HepG2 (cell line): ENCODE measurements around the gene SYNC. TPM values are rescaled to one million over a fixed set of nuclear protein-coding genes. Genes with fewer than 3 reads are reported as not detected.

Experiments used
- BRD4 ChIP-seq: sonication (generic); formaldehyde crosslinking; IDR thresholded peaks from 2 replicates; pipeline ENCODE4 v1.4.0; 2020; ENCODE audit warnings: missing genetic modification reagents
- CTCF ChIP-seq: sonication (generic); formaldehyde crosslinking; IDR thresholded peaks from 2 replicates; pipeline ENCODE4 v1.5.0; 2020; ENCODE audit warnings: mild to moderate bottlenecking, missing genetic modification reagents, moderate library complexity
- EP300 ChIP-seq, 3 experiments: sonication (generic) in 1 of 3; formaldehyde crosslinking in 1 of 3; IDR thresholded peaks; 2 replicates each; pipeline versions ENCODE4 v1.5.1 to v1.6.1; 2011 to 2020; ENCODE audit warnings: low read depth in 2 of 3, low read length in 2 of 3, borderline replicate concordance in 1 of 3, improper control_type of control experiment in 1 of 3, mild to moderate bottlenecking in 1 of 3, missing genetic modification reagents in 1 of 3, moderate library complexity in 1 of 3
- EZH2 ChIP-seq: conservative IDR thresholded peaks from 2 replicates; pipeline ENCODE4 v1.6.1; 2012; ENCODE audit warnings: mild to moderate bottlenecking, low read depth, low read length, moderate library complexity
- FOXA3 ChIP-seq: IDR thresholded peaks from 2 replicates; pipeline ENCODE4 v1.6.1; 2016; ENCODE audit warnings: missing genetic modification reagents, missing compliant biosample characterization
- FOXC1 ChIP-seq: sonication (generic); formaldehyde crosslinking; IDR thresholded peaks from 2 replicates; pipeline ENCODE4 v1.8.0; 2022; ENCODE audit warnings: mild to moderate bottlenecking, missing genetic modification reagents, borderline replicate concordance
- GABPA ChIP-seq, 2 experiments: IDR thresholded peaks; 2 replicates each; pipeline ENCODE4 v1.6.1; 2011 to 2016; ENCODE audit warnings: low read depth in 2 of 2, low read length in 1 of 2, missing biosample characterization in 1 of 2, missing genetic modification characterization in 1 of 2
- HOXD1 ChIP-seq: sonication (generic); formaldehyde crosslinking; IDR thresholded peaks from 2 replicates; pipeline ENCODE4 v1.5.0; 2020; ENCODE audit warnings: missing genetic modification reagents
- KDM2A ChIP-seq: sonication (generic); formaldehyde crosslinking; IDR thresholded peaks from 2 replicates; pipeline ENCODE4 v1.4.0; 2020; ENCODE audit warnings: low read depth, missing genetic modification reagents, borderline replicate concordance
- KLF12 ChIP-seq: sonication (generic); formaldehyde crosslinking; IDR thresholded peaks from 2 replicates; pipeline ENCODE4 v1.4.0; 2020; ENCODE audit warnings: missing genetic modification reagents, borderline replicate concordance
- MXD3 ChIP-seq: IDR thresholded peaks from 2 replicates; pipeline ENCODE4 v1.6.1; 2016; ENCODE audit warnings: mild to moderate bottlenecking, missing biosample characterization, missing genetic modification reagents
- NFE2L1 ChIP-seq: sonication (generic); formaldehyde crosslinking; IDR thresholded peaks from 2 replicates; pipeline ENCODE4 v1.4.0; 2020; ENCODE audit warnings: missing genetic modification reagents, mild to moderate bottlenecking, borderline replicate concordance
- POLR2G ChIP-seq: fragments of 200-400 bp; formaldehyde crosslinking; IDR thresholded peaks from 2 replicates; pipeline ENCODE4 v1.6.1; 2018; ENCODE audit warnings: mild to moderate bottlenecking, low read depth, low read length, moderate library complexity
- PPARG ChIP-seq: conservative IDR thresholded peaks from 2 replicates; pipeline ENCODE4 v1.6.1; 2016; ENCODE audit warnings: missing biosample characterization, missing genetic modification reagents
- ZFP1 ChIP-seq: IDR thresholded peaks from 2 replicates; pipeline ENCODE4 v1.6.1; 2016
- ZFYVE20 ChIP-seq: sonication (generic); formaldehyde crosslinking; IDR thresholded peaks from 2 replicates; pipeline ENCODE4 v1.8.0; 2023; ENCODE audit warnings: low read depth, mild to moderate bottlenecking, moderate library complexity, missing genetic modification reagents, borderline replicate concordance
- ZNF224 ChIP-seq: sonication (generic); formaldehyde crosslinking; IDR thresholded peaks from 2 replicates; pipeline ENCODE4 v1.5.0; 2020; ENCODE audit warnings: mild to moderate bottlenecking, missing genetic modification reagents
- ZNF264 ChIP-seq: sonication (generic); formaldehyde crosslinking; IDR thresholded peaks from 2 replicates; pipeline ENCODE4 v1.4.0; 2020; ENCODE audit warnings: missing genetic modification reagents
- ZNF326 ChIP-seq: sonication (generic); formaldehyde crosslinking; IDR thresholded peaks from 2 replicates; pipeline ENCODE4 v1.4.0; 2020; ENCODE audit warnings: missing genetic modification reagents, borderline replicate concordance
- ZNF503 ChIP-seq: sonication (generic); formaldehyde crosslinking; IDR thresholded peaks from 2 replicates; pipeline ENCODE4 v1.4.0; 2020; ENCODE audit warnings: missing genetic modification reagents
- ZNF781 ChIP-seq: sonication (generic); formaldehyde crosslinking; IDR thresholded peaks from 2 replicates; pipeline ENCODE4 v1.5.1; 2020; ENCODE audit warnings: borderline replicate concordance, mild to moderate bottlenecking, missing genetic modification reagents; ENCODE audit errors: not compliant biosample characterization
- ZNF792 ChIP-seq: IDR thresholded peaks from 2 replicates; pipeline ENCODE4 v1.6.1; 2016
- ZNF83 ChIP-seq: sonication (generic); formaldehyde crosslinking; IDR thresholded peaks from 2 replicates; pipeline ENCODE4 v1.4.0; 2020; ENCODE audit warnings: missing genetic modification reagents, mild to moderate bottlenecking, borderline replicate concordance
- ZZZ3 ChIP-seq: sonication (generic); formaldehyde crosslinking; IDR thresholded peaks from 2 replicates; pipeline ENCODE4 v1.4.0; 2020; ENCODE audit warnings: missing genetic modification reagents, mild to moderate bottlenecking, borderline replicate concordance
- polyA plus RNA-seq, 8 experiments: library from polyadenylated mRNA; depleted of rRNA in 3 of 8; stranded (reverse) in 7 of 8; unstranded in 1 of 8; fragments of >200 nt; fragmentation: Illumina TruSeq in 4 of 8; extraction: Trizol in 4 of 8; gene quantifications; 2 replicates each; pipeline versions ENCODE4 v1.2.1 to v1.2.3, GENCODE V29; 2011 to 2016; ENCODE audit warnings: low read depth in 4 of 8, missing spikeins in 1 of 8, mixed read lengths in 1 of 8; ENCODE audit not compliant: insufficient read depth in 1 of 8
- total RNA-seq, 5 experiments: library from RNA; depleted of rRNA; stranded (reverse); fragments of >200 nt; fragmentation: Illumina TruSeq; extraction: Trizol; gene quantifications; 2 replicates each; pipeline ENCODE4 v1.2.3, GENCODE V29; 2016; ENCODE audit warnings: low read depth in 1 of 5

Gene SYNC
- total and polyA plus RNA-seq, 2 of the 13 experiments (the other 11 are each of a cell fraction or from before 2014, with no cell fraction given): 2.4 to 5.4 TPM

- TF ChIP-seq FOXC1 (CRISPR knock-in tag) (no peak), NFE2L1 (CRISPR knock-in tag) (no peak), ZZZ3 (CRISPR knock-in tag) (no peak), HOXD1 (no peak), ZNF792 (CRISPR knock-in tag) (no peak), GABPA (IDR thresholded peaks at IDR 0.05; ENCODE audit: low read depth, low read length) (peak; percentile 84), GABPA (CRISPR knock-in tag; IDR thresholded peaks at IDR 0.05; ENCODE audit: low read depth) (peak; percentile 97), ZNF264 (CRISPR knock-in tag) (0 out of 2 replicates have a peak, but pooled peaks have one; percentile 4), EP300 (IDR thresholded peaks at IDR 0.05; ENCODE audit: low read depth in 2 of 2, low read length in 2 of 2) (no peak), EP300 (CRISPR knock-in tag; IDR thresholded peaks at IDR 0.05; ENCODE audit: borderline replicate concordance) (0 out of 2 replicates have a peak, but pooled peaks have one; percentile 10), ZNF83 (CRISPR knock-in tag) (no peak), FOXA3 (CRISPR knock-in tag) (peak; percentile 38), ZNF224 (CRISPR knock-in tag) (no peak), EZH2 (no peak), ZNF781 (CRISPR knock-in tag) (no peak), CTCF (CRISPR knock-in tag) (no peak), ZNF503 (CRISPR knock-in tag) (no peak), BRD4 (CRISPR knock-in tag) (no peak; the same call in 1 of the 2 replicates), PPARG (CRISPR knock-in tag) (0 out of 2 replicates have a peak, but pooled peaks have one; percentile 32), KDM2A (CRISPR knock-in tag) (no peak), ZFP1 (CRISPR knock-in tag) (no peak; the same call in 1 of the 2 replicates), KLF12 (CRISPR knock-in tag) (peak; percentile 7; the same call in 1 of the 2 replicates), ZFYVE20 (no peak), ZNF326 (no peak), POLR2G (peak; percentile 76), MXD3 (CRISPR knock-in tag) (no peak)
Measured at GRCh38 chr1:32650248-32650751, 52.3 kb downstream of the SYNC start, which contains the start of gene ZBTB8OS (continued).
